ENCODE data around the gene ODR4. TPM values are rescaled to one million over a fixed set of nuclear protein-coding genes. Genes with fewer than 3 reads are reported as not detected.
"Not testable (repeated sequence)": the region's sequence is repeated elsewhere in the genome, so short reads cannot be mapped to it uniquely, and the experiment has no call there.

The ODR4 gene
- polyA plus RNA-seq, 1 donor (not counting 4 experiments of a cell fraction or from before 2014, with no cell fraction given), result 20.0 TPM

GRCh38 chr1:186463926-186464325 lies 88.3 kb downstream of the ODR4 start:
- Histone ChIP-seq H3K4me1 (ENCODE audit: control insufficient read depth, extremely low read depth, insufficient read depth, low read length) (no peaks in the 10 kb centered on the region), H3K9me3 (ENCODE audit: control insufficient read depth, low read depth, low read length) (no peaks in the 10 kb centered on the region), H3K27me3 (ENCODE audit: control insufficient read depth, extremely low read depth, insufficient read depth, low read length) (no peaks in the 10 kb centered on the region), H3K36me3 (ENCODE audit: control insufficient read depth in 2 of 2, extremely low read depth in 1 of 2, insufficient read depth in 2 of 2, low read length in 2 of 2) (no peaks in the 10 kb centered on the region), H3K79me2 (ENCODE audit: control insufficient read depth, insufficient read depth, low read length) (no peaks in the 10 kb centered on the region), H3K9ac (ENCODE audit: control insufficient read depth, extremely low read depth, insufficient read depth, low read length) (no peak overlapping the region), H3K4me2 (ENCODE audit: control insufficient read depth, extremely low read depth, insufficient read depth, low read depth, low read length) (no peak overlapping the region), H4K20me1 (ENCODE audit: control insufficient read depth, extremely low read depth, insufficient read depth, low read length) (no peaks in the 10 kb centered on the region), H2AFZ (ENCODE audit: control insufficient read depth, low read length) (no peak overlapping the region), H3K9me1 (ENCODE audit: control insufficient read depth, extremely low read depth, insufficient read depth, low read length) (no peaks in the 10 kb centered on the region), H3K27ac (ENCODE audit: control insufficient read depth, insufficient read depth, low read length) (no peak overlapping the region), H3K4me3 (ENCODE audit: control insufficient read depth in 2 of 3, extremely low read depth in 1 of 3, insufficient read depth in 2 of 3, low read depth in 1 of 3, low read length in 3 of 3) (no peak overlapping the region)
- FAIRE-seq (no peak), DNase-seq (ENCODE audit: low read depth, low spot score) (no peak)
- TF ChIP-seq EZH2 (IDR thresholded peaks at IDR 0.05; ENCODE audit: low read length) (no peak), CTCF (optimal IDR thresholded peaks at IDR 0.05 in 1 of 3, IDR thresholded peaks at IDR 0.05 in 1 of 3, conservative IDR thresholded peaks at IDR 0.05 in 1 of 3; ENCODE audit: extremely low read depth in 1 of 3, insufficient read depth in 2 of 3, low read length in 3 of 3) (no peak)
- dilution Hi-C loops (cut with MboI; ENCODE audit: extremely low pct_ligation_motif_present, low sequenced_read_pairs), result no loop called here

DNA sequence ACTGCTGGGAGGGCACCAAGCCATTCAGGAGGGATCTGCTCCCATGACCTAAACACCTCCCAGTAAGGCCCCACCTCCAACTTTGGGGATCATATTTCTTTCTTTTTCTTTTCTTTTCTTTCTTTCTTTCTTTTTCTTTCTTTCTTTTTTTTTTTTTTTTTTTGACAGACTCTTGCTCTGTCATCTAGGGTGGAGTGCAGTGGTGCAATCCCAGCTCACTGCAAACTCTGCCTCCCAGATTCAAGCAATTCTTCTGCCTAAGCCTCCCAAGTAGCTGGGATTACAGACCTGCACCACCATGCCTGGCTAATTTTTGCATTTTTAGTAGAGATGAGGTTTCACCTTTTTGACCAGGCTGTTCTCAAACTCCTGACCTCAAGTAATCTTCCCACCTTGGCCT lies 89.9 kb downstream of the ODR4 start:
- H3K9me1 ChIP-seq (ENCODE audit: control insufficient read depth, extremely low read depth, insufficient read depth, low read length); H3K9ac ChIP-seq (ENCODE audit: control insufficient read depth, extremely low read depth, insufficient read depth, low read length); H4K20me1 ChIP-seq (ENCODE audit: control insufficient read depth, extremely low read depth, insufficient read depth, low read length); H3K27ac ChIP-seq (ENCODE audit: control insufficient read depth, insufficient read depth, low read length); DNase-seq (ENCODE audit: low read depth, low spot score); H2AFZ ChIP-seq (ENCODE audit: control insufficient read depth, low read length); H3K36me3 ChIP-seq (ENCODE audit: control insufficient read depth in 2 of 2, extremely low read depth in 1 of 2, insufficient read depth in 2 of 2, low read length in 2 of 2); H3K4me2 ChIP-seq (ENCODE audit: control insufficient read depth, extremely low read depth, insufficient read depth, low read depth, low read length); H3K79me2 ChIP-seq (ENCODE audit: control insufficient read depth, insufficient read depth, low read length); H3K27me3 ChIP-seq (ENCODE audit: control insufficient read depth, extremely low read depth, insufficient read depth, low read length); FAIRE-seq; dilution Hi-C loops (cut with MboI; ENCODE audit: extremely low pct_ligation_motif_present, low sequenced_read_pairs); H3K4me3 ChIP-seq (ENCODE audit: control insufficient read depth in 2 of 3, extremely low read depth in 1 of 3, insufficient read depth in 2 of 3, low read depth in 1 of 3, low read length in 3 of 3); H3K9me3 ChIP-seq (ENCODE audit: control insufficient read depth, low read depth, low read length); H3K4me1 ChIP-seq (ENCODE audit: control insufficient read depth, extremely low read depth, insufficient read depth, low read length): not testable (repeated sequence)

DNA sequence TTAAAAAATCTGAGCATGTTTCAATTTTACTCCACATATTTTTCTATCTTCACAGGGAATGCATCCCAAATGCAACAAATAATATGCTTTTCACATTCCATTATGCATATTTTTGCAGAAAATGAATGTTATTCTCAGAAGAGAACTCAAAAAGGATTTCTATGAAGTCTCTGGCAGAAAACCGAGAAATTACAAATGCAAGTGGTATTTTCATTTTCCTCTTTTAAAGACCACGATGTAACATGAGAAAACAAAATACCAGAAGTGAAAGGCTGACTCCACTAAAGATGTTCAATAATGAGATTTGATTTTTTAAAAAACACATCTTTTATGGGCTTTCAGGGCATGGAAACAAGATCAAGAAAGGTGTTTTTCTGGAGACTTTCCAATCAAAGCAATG lies 90.3 kb downstream of the ODR4 start:
- no peaks in the 10 kb centered on the region for H3K27me3 ChIP-seq (ENCODE audit: control insufficient read depth, extremely low read depth, insufficient read depth, low read length)
- no peak for TF ChIP-seq EZH2 (IDR thresholded peaks at IDR 0.05; ENCODE audit: low read length)
- no peak for TF ChIP-seq CTCF (optimal IDR thresholded peaks at IDR 0.05 in 1 of 3, IDR thresholded peaks at IDR 0.05 in 1 of 3, conservative IDR thresholded peaks at IDR 0.05 in 1 of 3; ENCODE audit: extremely low read depth in 1 of 3, insufficient read depth in 2 of 3, low read length in 3 of 3)
- H3K36me3 ChIP-seq (ENCODE audit: control insufficient read depth in 2 of 2, extremely low read depth in 1 of 2, insufficient read depth in 2 of 2, low read length in 2 of 2), result no peaks in the 10 kb centered on the region
- no peak overlapping the region for H3K4me3 ChIP-seq (ENCODE audit: control insufficient read depth in 2 of 3, extremely low read depth in 1 of 3, insufficient read depth in 2 of 3, low read depth in 1 of 3, low read length in 3 of 3)
- DNase-seq (ENCODE audit: low read depth, low spot score), result no peak
- no peak for FAIRE-seq
- no peaks in the 10 kb centered on the region for H3K9me1 ChIP-seq (ENCODE audit: control insufficient read depth, extremely low read depth, insufficient read depth, low read length)
- H3K9ac ChIP-seq (ENCODE audit: control insufficient read depth, extremely low read depth, insufficient read depth, low read length), result no peak overlapping the region
- no peak overlapping the region for H3K27ac ChIP-seq (ENCODE audit: control insufficient read depth, insufficient read depth, low read length)
- H2AFZ ChIP-seq (ENCODE audit: control insufficient read depth, low read length), result no peak overlapping the region
- no peaks in the 10 kb centered on the region for H4K20me1 ChIP-seq (ENCODE audit: control insufficient read depth, extremely low read depth, insufficient read depth, low read length)
- no peak overlapping the region for H3K4me2 ChIP-seq (ENCODE audit: control insufficient read depth, extremely low read depth, insufficient read depth, low read depth, low read length)
- H3K9me3 ChIP-seq (ENCODE audit: control insufficient read depth, low read depth, low read length), result no peaks in the 10 kb centered on the region
- H3K79me2 ChIP-seq (ENCODE audit: control insufficient read depth, insufficient read depth, low read length), result no peaks in the 10 kb centered on the region
- dilution Hi-C loops (cut with MboI; ENCODE audit: extremely low pct_ligation_motif_present, low sequenced_read_pairs), result no loop called here
- H3K4me1 ChIP-seq (ENCODE audit: control insufficient read depth, extremely low read depth, insufficient read depth, low read length), result no peaks in the 10 kb centered on the region
